ENCODE data around the gene GFOD1.
"Not testable (repeated sequence)": the region's sequence is repeated elsewhere in the genome, so short reads cannot be mapped to it uniquely, and the experiment has no call there.

Gene GFOD1

DNA sequence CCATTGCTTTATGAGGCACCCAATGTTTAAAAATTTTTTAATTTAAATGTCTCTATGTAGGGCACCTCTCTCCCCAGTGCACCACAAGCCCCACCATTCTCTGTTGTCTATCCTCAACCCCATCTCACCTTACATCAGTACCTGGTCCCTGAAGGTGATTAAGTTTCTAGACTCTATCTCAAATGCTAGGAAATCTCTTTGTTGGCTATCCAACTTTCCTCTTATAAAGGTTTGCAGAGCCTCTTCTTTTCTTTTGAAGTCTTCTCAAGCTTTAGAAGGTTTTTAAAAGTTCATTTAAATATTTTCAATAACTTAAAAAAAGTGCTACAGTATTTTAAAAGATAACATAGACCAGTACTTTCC is 82.5 kb downstream of the GFOD1 start:
- DNase-seq (ENCODE audit: low read depth in 2 of 2): no peak

DNA sequence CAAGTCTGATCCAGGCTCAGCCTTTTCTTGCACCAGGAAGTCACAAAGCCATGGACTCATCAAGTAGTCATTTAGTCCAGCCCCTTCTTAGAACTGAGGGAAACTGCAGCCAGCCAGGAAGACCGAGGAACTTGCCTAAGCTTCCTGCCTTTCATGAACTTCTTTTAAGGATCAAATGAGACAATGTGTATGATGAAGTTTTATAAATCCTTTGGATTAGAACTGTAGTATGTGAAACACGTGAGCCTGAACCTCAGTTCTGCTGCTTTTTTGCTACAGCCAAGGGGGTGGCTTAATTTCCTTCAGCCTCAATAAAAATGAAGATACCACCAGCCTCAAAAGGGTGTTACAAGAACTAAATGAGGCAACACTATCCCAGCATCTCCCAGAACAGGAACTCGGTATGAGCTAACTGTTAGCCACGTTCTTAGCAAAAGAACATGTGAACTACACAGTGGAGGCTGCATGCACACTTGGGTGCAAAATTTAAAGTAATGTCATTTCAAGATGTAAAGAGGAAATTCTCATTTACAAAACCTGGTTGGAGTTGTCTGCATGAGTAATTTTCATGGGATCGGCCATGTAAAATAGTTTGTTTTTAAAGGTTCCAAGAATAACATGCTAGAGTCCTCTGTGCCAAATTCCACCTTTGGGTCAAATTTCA is 83.0 kb downstream of the GFOD1 start:
- DNase-seq (ENCODE audit: low read depth in 2 of 2): no peak

DNA sequence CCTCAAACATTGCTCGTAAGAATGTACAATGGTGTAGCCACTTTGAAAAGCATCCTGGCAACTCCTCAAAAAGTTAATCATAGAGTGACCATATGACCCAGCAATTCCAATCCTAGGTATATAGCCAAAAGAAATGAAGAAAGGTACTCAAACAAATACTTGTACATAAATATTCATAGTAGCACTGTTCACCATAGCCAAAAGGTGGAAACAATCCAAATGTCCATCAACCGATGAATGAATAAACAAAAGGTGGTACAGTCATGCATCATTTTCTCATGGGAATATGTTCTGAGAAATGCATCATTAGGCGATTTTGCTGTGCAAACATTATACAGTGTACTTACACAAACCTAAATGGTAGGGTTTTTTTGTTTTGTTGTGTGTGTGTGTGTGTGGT is 84.7 kb downstream of the GFOD1 start:
- DNase-seq (ENCODE audit: low read depth in 2 of 2): no peak

DNA sequence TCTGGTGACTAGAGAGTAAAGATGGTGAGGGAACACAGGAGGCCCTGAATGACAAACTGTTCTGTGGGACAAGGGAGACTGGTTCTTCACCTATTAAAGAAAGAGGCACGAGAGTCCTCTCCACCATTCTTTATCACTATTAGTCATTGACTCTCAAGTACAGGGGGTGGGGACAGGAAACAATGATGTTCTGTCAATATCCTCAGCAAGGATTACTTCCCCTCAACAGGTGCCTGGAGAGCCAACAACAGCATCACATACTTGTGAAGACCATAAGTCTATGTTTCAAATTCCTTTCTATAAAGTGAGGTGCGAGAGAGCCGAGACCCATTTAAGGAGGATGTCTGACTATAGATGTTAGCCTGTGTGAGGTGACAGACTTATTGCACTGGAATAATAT is 86.6 kb downstream of the GFOD1 start:
- DNase-seq (ENCODE audit: low read depth in 2 of 2): no peak

DNA sequence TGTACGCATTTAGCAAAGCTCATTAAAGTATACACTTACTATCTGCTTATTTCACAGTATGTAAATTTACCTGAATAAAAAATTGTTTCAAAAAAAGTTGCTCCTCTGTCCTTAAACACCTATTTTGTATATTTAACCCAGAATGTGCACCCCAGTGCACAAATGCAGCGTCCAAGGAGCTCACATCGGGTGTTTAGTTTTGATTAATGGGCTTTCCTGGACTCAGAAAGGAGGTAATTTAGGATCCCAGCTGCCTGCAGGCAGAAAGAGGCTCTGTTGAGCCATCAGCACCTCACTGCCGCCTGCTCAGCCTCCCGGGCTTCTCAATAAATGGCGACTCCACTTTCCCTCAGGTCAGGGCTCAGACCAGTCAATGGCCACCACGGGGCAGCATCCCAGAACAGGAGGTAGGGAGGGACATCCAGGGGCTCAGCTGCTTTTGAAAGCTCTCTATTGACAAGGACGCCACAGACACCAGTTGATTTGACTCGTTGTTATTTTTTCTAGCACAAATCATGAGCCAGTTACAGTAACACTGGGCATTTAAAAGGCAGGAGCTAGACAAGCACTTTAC is 88.9 kb downstream of the GFOD1 start:
- DNase-seq (ENCODE audit: low read depth in 2 of 2): no peak

DNA sequence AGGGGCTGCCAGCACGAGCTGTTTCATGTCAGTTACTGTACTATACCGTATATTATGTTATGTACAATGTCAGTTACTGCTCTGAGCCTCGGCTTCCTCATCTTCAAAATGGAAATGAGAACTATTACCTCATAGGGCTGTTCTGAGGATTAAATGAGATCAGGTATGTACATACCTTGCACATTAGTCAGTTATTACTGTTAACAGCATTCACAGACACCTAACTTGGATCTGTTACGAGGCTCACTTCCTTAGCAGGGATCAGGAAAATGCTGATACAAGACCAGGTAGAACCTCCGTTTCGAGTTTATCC is 89.4 kb downstream of the GFOD1 start:
- no peak for DNase-seq (ENCODE audit: low read depth in 2 of 2)

DNA sequence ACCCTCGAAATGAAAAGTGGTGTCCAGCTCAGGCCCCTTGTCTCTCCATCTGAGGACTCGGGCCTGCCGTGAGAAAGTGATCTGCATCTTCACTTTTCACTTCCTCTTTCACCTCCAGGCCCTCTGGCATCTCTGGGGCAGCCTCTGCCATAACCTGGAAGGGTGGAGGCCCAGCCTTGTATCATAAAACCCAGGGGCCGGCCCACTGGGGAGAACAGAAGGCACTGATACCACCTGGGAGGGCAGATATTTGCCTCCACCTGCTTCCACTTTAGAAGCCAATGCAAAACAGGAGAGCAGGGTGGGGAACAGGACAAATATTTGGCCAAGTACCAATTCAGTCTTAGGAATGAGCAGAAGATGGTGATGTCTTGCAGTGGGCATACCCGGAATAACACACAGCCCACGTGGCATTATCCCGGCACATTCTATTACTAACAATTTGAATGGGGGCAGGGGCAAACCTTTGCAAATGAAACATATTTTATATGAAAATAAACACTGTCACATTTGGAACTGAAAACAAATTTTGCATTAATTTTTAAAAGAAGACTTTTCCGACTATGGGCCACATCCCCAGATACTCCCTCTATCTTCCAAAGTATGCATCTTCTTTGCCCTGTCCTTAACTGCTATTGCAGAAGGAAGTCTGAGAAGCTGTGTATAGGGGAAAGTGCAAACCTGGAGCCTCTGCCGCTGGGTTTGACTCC is 89.9 kb downstream of the GFOD1 start:
- DNase-seq (ENCODE audit: low read depth in 2 of 2): no peak

DNA sequence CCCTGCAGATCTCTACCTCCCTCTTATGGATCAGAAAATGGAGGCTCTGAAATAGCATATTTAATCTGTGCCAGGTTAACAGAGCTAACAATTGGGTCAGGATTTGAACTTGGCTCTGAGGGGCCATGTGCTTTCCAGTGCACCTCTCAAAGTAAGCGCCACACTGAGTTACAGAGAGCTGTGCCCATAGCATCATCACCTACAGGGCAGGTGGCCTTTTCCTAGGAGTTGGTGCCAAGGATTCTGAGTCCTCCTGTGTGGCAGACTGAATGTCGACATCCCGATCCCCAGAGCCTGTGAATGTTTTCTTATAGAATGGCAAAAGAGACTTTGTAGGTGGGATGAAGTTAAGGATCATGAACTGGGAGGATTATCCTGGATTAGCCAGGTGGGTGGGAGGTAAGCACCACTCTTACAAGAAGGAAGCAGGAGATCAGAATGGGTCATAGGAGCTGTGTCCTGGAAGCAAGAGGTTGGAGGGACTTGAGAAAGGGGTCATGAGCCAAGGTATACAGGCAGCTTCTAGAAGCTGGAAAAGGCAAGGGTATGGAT is 91.1 kb downstream of the GFOD1 start:
- DNase-seq (ENCODE audit: low read depth in 2 of 2): no peak

DNA sequence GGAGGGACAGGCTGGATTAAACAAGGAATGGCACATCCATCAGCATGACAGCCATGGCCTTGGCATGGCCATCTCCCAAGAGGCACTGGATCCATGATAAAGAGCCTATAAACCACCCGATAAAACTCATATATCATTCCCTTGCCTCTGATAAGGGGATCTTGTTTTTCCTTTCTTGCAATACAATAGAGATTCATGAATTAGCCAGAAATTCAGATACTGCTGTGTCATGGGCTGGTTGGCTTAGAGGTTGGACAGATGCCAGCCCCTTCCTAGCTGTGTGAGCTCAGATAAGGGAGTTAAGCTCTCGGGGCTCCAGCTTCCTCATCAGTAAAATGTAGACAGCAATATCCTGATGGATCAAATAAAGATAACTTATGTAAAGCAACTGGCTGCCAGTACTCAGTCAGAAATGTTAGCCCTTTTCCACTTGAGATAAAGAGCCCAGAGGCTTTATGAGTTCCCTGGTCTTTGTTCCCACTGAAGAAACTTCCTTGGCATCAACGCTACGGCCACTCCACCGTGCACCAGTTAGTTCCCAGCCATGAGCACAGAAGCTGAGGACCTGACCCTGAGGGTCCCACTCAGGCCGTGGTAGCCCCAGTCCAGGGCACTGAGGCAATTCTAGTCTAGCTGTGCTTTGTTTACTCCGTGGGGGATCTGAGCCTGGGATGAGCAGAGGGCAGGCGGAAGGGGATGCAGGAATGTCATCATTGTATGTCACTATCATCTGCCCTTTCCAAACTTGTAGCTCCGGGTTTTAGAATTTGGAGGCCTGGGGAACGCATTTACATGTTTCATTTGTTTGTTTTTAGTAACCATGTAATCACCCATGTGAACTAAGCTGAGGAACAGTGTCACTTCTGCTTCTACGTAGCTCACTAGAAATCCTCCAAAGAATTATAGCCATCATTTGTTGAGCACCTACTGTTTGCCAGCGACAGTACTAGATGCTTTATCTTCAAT is 91.8 kb downstream of the GFOD1 start:
- no peak for DNase-seq (ENCODE audit: low read depth in 2 of 2)

DNA sequence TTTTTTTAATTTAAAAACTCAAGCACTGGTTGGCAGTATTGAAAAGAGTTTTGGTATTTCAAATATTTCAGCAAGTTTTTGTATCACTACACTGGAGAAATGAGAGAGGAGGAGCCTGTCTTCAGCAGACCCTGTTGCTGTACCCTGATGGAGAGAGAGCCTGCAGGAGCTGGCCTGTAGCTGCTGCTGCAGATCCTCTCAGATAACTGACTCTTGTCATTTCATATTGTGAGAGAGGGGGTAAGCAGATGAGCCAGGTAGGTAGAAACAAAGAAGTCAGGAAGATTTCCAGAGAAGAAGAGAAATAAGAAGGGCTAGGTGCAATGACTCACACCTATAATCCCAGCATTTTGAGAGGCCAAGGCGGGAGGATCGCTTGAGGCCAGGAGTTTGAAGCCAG is 94.9 kb downstream of the GFOD1 start:
- DNase-seq (ENCODE audit: low read depth in 2 of 2): no peak

DNA sequence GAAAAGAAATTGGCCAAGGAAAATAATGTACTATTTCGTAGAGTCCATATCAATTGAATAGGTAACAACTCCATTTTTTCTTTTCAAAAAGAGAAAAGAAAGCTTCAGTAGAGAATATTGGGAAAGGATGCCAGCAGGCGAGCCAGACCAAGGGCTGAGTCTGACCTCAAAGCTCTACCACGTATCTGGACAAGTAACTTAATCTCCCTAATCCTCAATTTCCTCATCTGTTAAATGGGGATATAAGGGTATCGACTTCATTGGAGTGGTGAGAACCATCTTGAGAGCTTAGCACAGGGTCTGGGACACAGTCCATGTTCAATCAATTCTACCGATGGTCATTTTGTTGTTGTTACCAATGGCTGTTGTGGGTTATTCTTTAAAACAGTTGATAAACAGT is 95.9 kb downstream of the GFOD1 start:
- no peak for DNase-seq (ENCODE audit: low read depth in 2 of 2)

DNA sequence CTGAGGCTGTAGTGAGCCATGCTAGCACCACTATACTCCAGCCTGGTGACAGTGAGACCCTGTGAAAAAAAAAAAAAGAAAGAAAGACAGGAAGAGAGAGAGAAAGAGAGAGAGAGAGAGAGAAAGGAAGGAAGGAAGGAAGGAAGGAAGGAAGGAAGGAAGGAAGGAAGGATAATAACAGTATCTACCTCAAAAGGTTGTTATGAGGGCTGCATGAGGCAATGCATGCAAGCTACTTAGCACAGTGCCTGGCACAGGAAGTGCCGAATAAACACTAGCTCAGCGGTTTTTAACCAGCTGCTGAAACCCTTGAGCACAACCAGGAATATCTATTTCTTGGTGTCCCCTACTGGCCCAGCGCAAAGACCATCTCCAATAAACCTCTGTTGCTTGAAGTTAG is 96.7 kb downstream of the GFOD1 start:
- DNase-seq (ENCODE audit: low read depth in 2 of 2): no peak

DNA sequence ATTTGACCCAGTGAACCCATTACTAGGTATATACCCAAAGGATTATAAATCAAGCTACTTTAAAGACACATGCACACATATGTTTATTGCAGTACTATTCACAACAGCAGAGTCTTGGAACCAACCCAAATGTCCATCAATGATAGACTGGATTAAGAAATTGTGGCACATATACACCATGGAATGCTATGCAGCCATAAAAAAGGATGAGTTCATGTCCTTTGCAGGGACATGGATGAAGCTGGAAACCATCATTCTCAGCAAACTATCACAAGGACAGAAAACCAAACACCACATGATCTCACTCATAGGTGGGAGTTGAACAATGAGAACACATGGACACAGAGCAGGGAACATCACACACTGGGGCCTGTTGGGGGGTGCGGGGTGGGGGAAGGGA is 98.2 kb downstream of the GFOD1 start:
- DNase-seq (ENCODE audit: low read depth in 2 of 2): not testable (repeated sequence)

DNA sequence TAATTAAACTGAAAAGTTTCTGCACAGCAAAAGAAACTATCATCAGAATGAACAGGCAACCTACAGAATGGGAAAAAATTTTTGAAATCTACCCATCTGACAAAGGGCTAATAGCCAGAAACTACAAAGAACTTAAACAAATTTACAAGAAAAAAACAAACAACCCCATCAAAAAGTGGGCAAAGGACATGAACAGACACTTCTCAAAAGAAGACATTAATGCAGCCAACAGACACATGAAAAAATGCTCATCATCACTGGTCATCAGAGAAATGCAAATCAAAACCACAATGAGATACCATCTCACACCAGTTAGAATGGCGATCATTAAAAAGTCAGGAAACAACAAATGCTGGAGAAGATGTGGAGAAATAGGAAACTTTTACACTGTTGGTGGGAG is 98.6 kb downstream of the GFOD1 start:
- DNase-seq (ENCODE audit: low read depth in 2 of 2): not testable (repeated sequence)

DNA sequence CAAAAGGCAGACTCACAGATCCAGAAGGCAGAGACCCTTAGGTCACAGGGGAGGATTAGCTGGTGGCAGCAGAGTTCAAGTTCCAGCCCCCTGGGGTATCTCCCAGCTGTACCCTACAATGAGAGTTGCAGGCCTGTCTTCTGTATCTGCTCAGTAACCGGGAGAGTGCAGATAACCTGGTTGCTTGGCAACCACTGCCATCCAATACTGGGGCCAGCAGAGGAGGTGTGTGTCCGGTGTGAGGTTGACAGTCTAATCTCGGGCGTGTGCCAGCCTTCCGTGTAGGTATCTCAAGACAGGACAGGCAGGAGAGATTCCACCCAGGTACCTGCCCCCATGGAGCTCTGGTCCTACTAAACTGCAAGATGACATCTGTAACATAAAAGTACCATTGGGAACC is 102.4 kb downstream of the GFOD1 start:
- DNase-seq (ENCODE audit: low read depth in 2 of 2): no peak

DNA sequence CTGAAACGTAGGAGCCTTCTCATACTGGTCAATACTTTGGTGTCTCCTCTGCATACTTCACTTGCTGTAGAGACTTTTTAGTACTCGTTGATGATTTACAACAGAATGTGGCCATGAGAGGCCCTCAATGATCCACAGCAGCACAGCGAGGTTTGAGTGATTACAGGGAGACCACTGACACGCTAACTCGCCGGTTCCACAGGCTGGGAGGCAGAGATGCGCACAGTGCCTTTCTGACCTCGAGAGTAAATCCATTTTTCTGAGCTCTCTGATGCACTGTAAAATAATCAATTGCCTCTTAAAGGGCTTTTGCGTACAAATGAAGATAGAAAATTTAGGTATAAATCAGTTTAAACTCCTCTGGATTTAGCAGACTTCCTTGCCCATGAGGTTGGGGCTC is 102.9 kb downstream of the GFOD1 start:
- DNase-seq (ENCODE audit: low read depth in 2 of 2): no peak

DNA sequence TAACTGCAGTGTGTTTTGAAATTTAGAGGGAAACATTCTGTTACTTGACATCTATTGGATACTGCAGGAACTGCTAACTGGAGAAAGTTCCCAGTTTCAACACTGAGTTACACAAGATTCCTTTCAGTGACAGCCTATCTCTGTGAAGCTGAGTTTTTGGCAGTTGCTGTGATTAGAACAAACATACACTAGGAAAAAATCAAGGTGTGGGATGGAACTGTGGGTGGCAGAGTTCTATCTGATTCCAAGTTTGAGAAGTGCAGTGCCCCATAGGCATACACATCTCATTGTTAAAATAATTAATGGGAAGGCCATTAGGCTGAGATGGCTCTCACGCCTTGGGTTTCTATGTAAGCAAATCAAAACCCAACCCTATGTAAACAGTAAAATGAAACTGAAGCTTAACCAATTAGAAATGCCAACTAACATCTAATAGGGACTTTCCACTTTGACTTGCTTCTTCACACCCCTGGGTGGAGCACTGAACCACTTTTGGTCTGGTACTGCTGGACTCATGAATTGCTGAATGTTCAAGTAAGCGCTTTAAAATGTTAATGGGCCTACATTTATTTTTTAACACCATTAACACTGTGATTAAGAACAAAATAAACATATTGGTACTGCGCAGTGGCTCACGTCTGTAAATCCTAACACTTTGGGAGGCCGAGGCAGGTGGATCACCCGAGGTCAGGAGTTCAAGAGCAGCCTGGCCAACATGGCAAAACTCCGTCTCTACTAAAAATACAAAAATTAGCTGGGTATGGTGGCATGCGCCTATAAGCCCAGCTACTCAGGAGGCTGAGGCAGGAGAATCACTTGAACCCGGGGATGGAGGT is 103.9 kb downstream of the GFOD1 start:
- no peak for DNase-seq (ENCODE audit: low read depth in 2 of 2)

DNA sequence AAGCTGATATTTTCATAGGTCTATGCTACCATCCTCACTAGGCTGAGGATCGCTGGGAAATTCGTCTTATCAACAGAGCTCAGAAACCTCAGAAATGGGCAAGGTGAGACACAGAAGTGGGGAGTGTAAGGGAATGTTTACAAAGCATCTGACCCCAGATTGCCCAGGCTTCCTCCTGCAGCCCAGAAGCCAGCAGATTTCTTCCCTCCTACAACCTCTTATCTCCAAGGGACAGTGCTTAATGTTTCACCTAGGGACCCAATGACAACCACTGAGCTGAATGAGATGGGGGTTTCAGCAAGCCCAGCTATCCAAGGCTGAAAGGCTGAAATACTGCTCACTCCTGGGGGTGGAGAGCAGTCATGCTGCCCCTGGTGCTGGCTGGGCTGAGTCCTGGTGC is 106.6 kb downstream of the GFOD1 start:
- DNase-seq (ENCODE audit: low read depth in 2 of 2): no peak

DNA sequence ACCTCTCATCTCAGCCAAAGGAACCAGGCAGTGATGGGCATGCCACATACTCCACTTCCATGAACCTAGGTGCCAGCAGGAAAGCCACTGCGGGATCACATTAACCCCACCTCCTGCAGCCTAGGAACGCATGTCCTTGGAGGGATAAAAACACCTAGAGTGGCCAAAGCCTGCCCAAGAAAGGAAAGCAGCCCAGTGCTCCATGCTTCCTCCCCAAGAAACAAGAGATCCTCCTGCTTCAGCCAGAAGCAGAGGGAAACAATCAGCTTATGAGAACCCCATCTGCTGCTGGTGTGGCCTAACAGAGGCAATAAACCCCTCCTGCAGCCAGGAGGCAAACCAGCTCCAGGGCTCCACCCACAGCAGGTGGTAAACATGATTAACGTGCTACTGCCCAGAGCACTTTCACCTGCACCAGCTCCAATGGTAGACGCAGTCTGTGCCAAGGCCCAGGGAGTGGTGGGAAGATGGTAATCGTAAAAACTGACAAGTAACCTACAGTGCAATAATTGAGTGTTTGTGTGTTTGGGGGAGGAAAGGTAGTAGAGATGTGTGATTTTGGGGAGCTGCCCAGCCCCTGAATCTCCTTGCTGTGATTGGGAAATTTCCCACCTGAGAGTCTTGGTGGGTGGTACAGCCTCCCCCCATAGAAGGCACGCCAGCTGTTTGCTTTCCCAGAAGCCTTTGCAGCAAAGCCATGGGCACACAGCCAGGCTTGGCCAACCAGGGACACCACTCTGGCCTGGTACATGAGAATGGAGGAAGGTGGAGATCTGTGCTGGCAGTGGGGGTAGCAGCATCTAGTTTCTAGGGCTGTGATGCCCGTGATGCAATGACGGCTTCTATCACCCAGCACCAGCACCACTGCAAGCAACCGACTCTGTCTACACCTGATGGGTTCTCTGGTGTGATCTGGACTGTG is 108.5 kb downstream of the GFOD1 start:
- no peak for DNase-seq (ENCODE audit: low read depth in 2 of 2)

DNA sequence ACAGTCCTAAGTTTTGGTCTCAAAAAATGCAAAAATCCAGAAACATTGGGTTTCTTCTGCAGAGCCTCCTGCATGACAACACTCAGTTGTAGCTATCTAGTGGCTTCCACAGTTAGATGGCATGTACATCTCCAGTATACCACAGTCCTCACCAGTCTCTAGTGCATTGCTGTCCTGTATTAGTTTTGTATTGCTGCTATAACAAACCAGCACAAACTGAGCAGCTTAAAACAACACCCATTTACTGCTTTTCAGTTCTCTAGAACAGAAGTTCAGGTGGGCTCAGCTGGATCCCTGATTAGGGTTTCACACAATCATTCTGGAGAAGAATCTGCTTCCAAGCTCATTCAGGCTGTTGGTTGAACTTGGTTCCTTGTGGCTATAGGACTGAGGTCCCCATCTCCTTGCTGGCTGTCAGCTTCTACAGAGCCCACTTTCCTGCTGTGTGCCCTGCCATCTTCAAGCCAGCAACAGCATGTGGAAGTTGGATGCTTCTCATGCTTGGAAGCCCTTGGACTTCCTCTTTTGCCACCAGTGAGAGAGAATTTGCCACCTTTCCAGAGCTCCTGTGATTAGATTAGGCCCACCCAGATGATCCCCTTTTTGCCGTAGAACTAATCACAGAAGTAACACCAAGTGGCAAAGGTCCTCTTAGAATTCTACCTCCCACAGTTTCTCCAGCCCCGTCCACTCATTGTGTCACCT is 110.2 kb downstream of the GFOD1 start:
- no peak for DNase-seq (ENCODE audit: low read depth in 2 of 2)
